ENCODE data around the gene DOCK11.
"Not testable (repeated sequence)": the region's sequence is repeated elsewhere in the genome, so short reads cannot be mapped to it uniquely, and the experiment has no call there.

The DOCK11 gene

GRCh38 chrX:118714521-118714920 lies 218.9 kb downstream of the DOCK11 start:
- ATAC-seq (replicated peaks) = no peak
- Mint-ChIP-seq H3K9me3 (peaks cover 0 to 1% of the 10 kb centered on the region in 2 donors), H3K36me3 (peaks cover 2 to 6% of the 10 kb centered on the region in 2 donors), H3K27me3 (no peaks in the 10 kb centered on the region), H3K4me1 (peaks cover 22 to 42% of the 10 kb centered on the region in 2 donors), H3K27ac (no peak overlapping the region), H3K4me3 (no peak overlapping the region)
- no peak for DNase-seq

GRCh38 chrX:118715917-118716316 lies 220.3 kb downstream of the DOCK11 start:
- Mint-ChIP-seq H3K27ac (peak overlapping the region; percentile 2), H3K4me1 (peaks cover 18 to 51% of the 10 kb centered on the region in 2 donors)
- H3K9me3 Mint-ChIP-seq; H3K36me3 Mint-ChIP-seq; H3K27me3 Mint-ChIP-seq; ATAC-seq (replicated peaks); DNase-seq; H3K4me3 Mint-ChIP-seq: not testable (repeated sequence)

GRCh38 chrX:118716833-118717232 lies 221.2 kb downstream of the DOCK11 start:
- H3K27ac Mint-ChIP-seq; H3K36me3 Mint-ChIP-seq; H3K4me3 Mint-ChIP-seq; ATAC-seq (replicated peaks); DNase-seq; H3K27me3 Mint-ChIP-seq; H3K9me3 Mint-ChIP-seq: not testable (repeated sequence)
- peaks cover 20 to 60% of the 10 kb centered on the region in 2 donors for H3K4me1 Mint-ChIP-seq

GRCh38 chrX:118717678-118718391 lies 222.2 kb downstream of the DOCK11 start:
- peaks cover 25 to 67% of the 10 kb centered on the region in 2 donors for H3K4me1 Mint-ChIP-seq
- peak; percentile 17 for DNase-seq
- H3K27ac Mint-ChIP-seq = peak overlapping the region; percentile 94
- peaks cover 0 to 1% of the 10 kb centered on the region in 2 donors for H3K9me3 Mint-ChIP-seq
- peaks cover 0 to 3% of the 10 kb centered on the region in 2 donors for H3K27me3 Mint-ChIP-seq
- ATAC-seq (replicated peaks) = peak; percentile 80 to 83
- peaks cover 4 to 6% of the 10 kb centered on the region in 2 donors for H3K36me3 Mint-ChIP-seq
- H3K4me3 Mint-ChIP-seq = no peak overlapping the region

- ATAC-seq (replicated peaks) = peak; percentile 61 to 69
- peaks cover 0 to 3% of the 10 kb centered on the region in 2 donors for H3K27me3 Mint-ChIP-seq
- H3K9me3 Mint-ChIP-seq = peaks cover 0 to 1% of the 10 kb centered on the region in 2 donors
- no peak for DNase-seq
- peak overlapping the region; percentile 94 for H3K27ac Mint-ChIP-seq
- H3K4me3 Mint-ChIP-seq = peak overlapping the region; percentile 4 to 69
- peaks cover 4 to 6% of the 10 kb centered on the region in 2 donors for H3K36me3 Mint-ChIP-seq
- H3K4me1 Mint-ChIP-seq = peaks cover 34 to 75% of the 10 kb centered on the region in 2 donors
Measured at GRCh38 chrX:118718737-118719136, 223.1 kb downstream of the DOCK11 start.

GRCh38 chrX:118720058-118720707 lies 224.6 kb downstream of the DOCK11 start:
- Mint-ChIP-seq H3K4me1 (peaks cover 37 to 78% of the 10 kb centered on the region in 2 donors), H3K27ac (no peak overlapping the region), H3K4me3 (no peak overlapping the region)

GRCh38 chrX:118723376-118723775 lies 227.8 kb downstream of the DOCK11 start:
- Mint-ChIP-seq H3K4me1 (peaks cover 39 to 78% of the 10 kb centered on the region in 2 donors), H3K36me3 (peaks cover 0 to 3% of the 10 kb centered on the region in 2 donors), H3K27me3 (peaks cover 0 to 3% of the 10 kb centered on the region in 2 donors), H3K4me3 (peak overlapping the region; percentile 52 to 74), H3K9me3 (no peaks in the 10 kb centered on the region), H3K27ac (peak overlapping the region; percentile 77)
- ATAC-seq (replicated peaks) (peak in 1 of 2 donors; percentile 22), DNase-seq (no peak)

More at GRCh38 chrX:118720058-118720707, 224.6 kb downstream of the DOCK11 start:
- ATAC-seq (replicated peaks) (no peak), DNase-seq (no peak)
- Mint-ChIP-seq H3K9me3 (peaks cover 0 to 1% of the 10 kb centered on the region in 2 donors), H3K36me3 (peaks cover 4 to 6% of the 10 kb centered on the region in 2 donors), H3K27me3 (peaks cover 0 to 3% of the 10 kb centered on the region in 2 donors)

GRCh38 chrX:118724365-118724764 lies 228.8 kb downstream of the DOCK11 start:
- Mint-ChIP-seq H3K4me3 (peak overlapping the region; percentile 59 to 74), H3K36me3 (peaks cover 0 to 5% of the 10 kb centered on the region in 2 donors), H3K27ac (peak overlapping the region; percentile 86), H3K4me1 (peaks cover 37 to 78% of the 10 kb centered on the region in 2 donors), H3K9me3 (no peaks in the 10 kb centered on the region), H3K27me3 (peaks cover 0 to 3% of the 10 kb centered on the region in 2 donors)
- peak; percentile 59 for DNase-seq
- peak; percentile 60 to 65 for ATAC-seq (replicated peaks)

- ATAC-seq (replicated peaks) (peak; percentile 31 to 34), DNase-seq (no peak)
- Mint-ChIP-seq H3K9me3 (no peaks in the 10 kb centered on the region), H3K27ac (peak overlapping the region; percentile 86), H3K4me3 (peak overlapping the region; percentile 59 to 74), H3K4me1 (peaks cover 37 to 78% of the 10 kb centered on the region in 2 donors), H3K27me3 (peaks cover 0 to 3% of the 10 kb centered on the region in 2 donors), H3K36me3 (peaks cover 0 to 5% of the 10 kb centered on the region in 2 donors)
Measured at GRCh38 chrX:118724775-118725174, 229.2 kb downstream of the DOCK11 start.

GRCh38 chrX:118726396-118726795 lies 230.8 kb downstream of the DOCK11 start:
- Mint-ChIP-seq H3K4me3 (peak overlapping the region; percentile 77 to 83), H3K9me3 (no peaks in the 10 kb centered on the region), H3K27me3 (no peaks in the 10 kb centered on the region), H3K4me1 (peaks cover 44 to 78% of the 10 kb centered on the region in 2 donors), H3K27ac (no peak overlapping the region), H3K36me3 (peaks cover 5 to 8% of the 10 kb centered on the region in 2 donors)
- DNase-seq = no peak
- ATAC-seq (replicated peaks) = no peak

GRCh38 chrX:118726887-118727685 lies 231.5 kb downstream of the DOCK11 start, which contains the start of gene IL13RA1:
TSS of gene IL13RA1 (plus strand) at chrX:118727606. CDS start at chrX:118727639, 33 bp downstream.
- peak within 1 kb of the TSS; percentile 83 to 84 for H3K4me3 Mint-ChIP-seq
- peaks cover 6 to 11% of the 10 kb centered on the region in 2 donors for H3K36me3 Mint-ChIP-seq
- peak within 1 kb of the TSS; percentile 83 for H3K27ac Mint-ChIP-seq
- DNase-seq (peak; percentile 12), ATAC-seq (replicated peaks) (peak; percentile 42 to 56)
- peaks cover 0 to 2% of the 10 kb centered on the region in 2 donors for H3K9me3 Mint-ChIP-seq
- peaks cover 44 to 75% of the 10 kb centered on the region in 2 donors for H3K4me1 Mint-ChIP-seq
- H3K27me3 Mint-ChIP-seq = no peaks in the 10 kb centered on the region

- Mint-ChIP-seq H3K4me3 (peak overlapping the region; percentile 83 to 84), H3K27ac (peak overlapping the region; percentile 83), H3K4me1 (peaks cover 40 to 77% of the 10 kb centered on the region in 2 donors), H3K36me3 (peaks cover 10 to 17% of the 10 kb centered on the region in 2 donors), H3K9me3 (peaks cover 0 to 4% of the 10 kb centered on the region in 2 donors), H3K27me3 (no peaks in the 10 kb centered on the region)
- DNase-seq (no peak), ATAC-seq (replicated peaks) (peak; percentile 10 to 14)
Measured at GRCh38 chrX:118727686-118728339, 232.2 kb downstream of the DOCK11 start.

- no peak for ATAC-seq (replicated peaks)
- H3K27ac Mint-ChIP-seq = peak overlapping the region; percentile 7
Measured at GRCh38 chrX:118729042-118729652, 233.5 kb downstream of the DOCK11 start.

More at GRCh38 chrX:118729042-118729652, 233.5 kb downstream of the DOCK11 start:
- peak overlapping the region; percentile 83 to 84 for H3K4me3 Mint-ChIP-seq
- peaks cover 28 to 64% of the 10 kb centered on the region in 2 donors for H3K4me1 Mint-ChIP-seq
- no peaks in the 10 kb centered on the region for H3K27me3 Mint-ChIP-seq
- H3K36me3 Mint-ChIP-seq = peaks cover 10 to 19% of the 10 kb centered on the region in 2 donors
- no peak for DNase-seq
- H3K9me3 Mint-ChIP-seq = peaks cover 0 to 4% of the 10 kb centered on the region in 2 donors

Data from stimulated activated naive B cell treated with anti-CD40 and anti-IgM and Interleukin-4, amounts not matched to agents 10 μg/mL and 1 μg/mL and 100 μg/mL, for 72 hours (primary cell).